Left renal pelvis (tissue), 4 donors: ENCODE measurements around the gene ZNF701. TPM values are rescaled to one million over a fixed set of nuclear protein-coding genes. Genes with fewer than 3 reads are reported as not detected.
"Not testable (repeated sequence)": the region's sequence is repeated elsewhere in the genome, so short reads cannot be mapped to it uniquely, and the experiment has no call there.

Source experiments
- DNase-seq, 4 donors: peaks; one replicate each; pipeline ENCODE4 v3.0.0-alpha.2; 2013; ENCODE audit warnings: low read depth in 4 of 4, low spot score in 3 of 4
- polyA plus RNA-seq, 4 donors: library from polyadenylated mRNA; unstranded; fragments of 120-200 nt; gene quantifications; one replicate each; pipeline ENCODE4 v1.2.1, GENCODE V29; 2013; ENCODE audit not compliant: insufficient read length in 4 of 4

ZNF701 gene
- polyA plus RNA-seq = 10 to 100 TPM; 11.4 to 17.9 (median 15.4) TPM

GRCh38 chr19:52570000-52570861, at the start of gene ZNF701:
Gene ZNF701, plus strand, starts transcription at chr19:52570287. Its CDS starts 3,861 bp downstream, at chr19:52574148.
- DNase-seq = peak; percentile 79 to 87 (median 82)

GRCh38 chr19:52522551-52522950, 47.5 kb upstream of the ZNF701 start:
- no peak for DNase-seq

GRCh38 chr19:52524086-52524485, 46.0 kb upstream of the ZNF701 start:
- DNase-seq = no peak

- peak; percentile 75 to 82 (median 80) for DNase-seq
These were observed 42.7 kb upstream of the ZNF701 start, which contains the start of gene ZNF808 for GRCh38 chr19:52527134-52527955. Gene ZNF808, plus strand, starts transcription at chr19:52527668. Its CDS starts 15,617 bp downstream, at chr19:52543285.

GRCh38 chr19:52527956-52528351, 42.1 kb upstream of the ZNF701 start:
- no peak for DNase-seq

GRCh38 chr19:52532480-52532879, 37.6 kb upstream of the ZNF701 start:
- DNase-seq = no peak

GRCh38 chr19:52533901-52534300, 36.2 kb upstream of the ZNF701 start:
- no peak for DNase-seq

- not testable (repeated sequence) for DNase-seq
These were observed 34.7 kb upstream of the ZNF701 start for GRCh38 chr19:52535385-52535770.

GRCh38 chr19:52535771-52536447, 34.2 kb upstream of the ZNF701 start:
- peak in 3 of 4 donors; percentile 41 to 59 (median 55) for DNase-seq

GRCh38 chr19:52536448-52536800, 33.7 kb upstream of the ZNF701 start:
- DNase-seq = no peak

GRCh38 chr19:52538815-52539214, 31.3 kb upstream of the ZNF701 start:
- DNase-seq = not testable (repeated sequence)

- DNase-seq = not testable (repeated sequence)
These were observed 28.9 kb upstream of the ZNF701 start for GRCh38 chr19:52541176-52541575.

GRCh38 chr19:52541608-52542007, 28.5 kb upstream of the ZNF701 start:
- no peak for DNase-seq

GRCh38 chr19:52542541-52542940, 27.5 kb upstream of the ZNF701 start:
- DNase-seq = not testable (repeated sequence)

- no peak for DNase-seq
These were observed 27.0 kb upstream of the ZNF701 start for GRCh38 chr19:52542984-52543664.

GRCh38 chr19:52554216-52554971, 15.7 kb upstream of the ZNF701 start:
- DNase-seq = no peak

GRCh38 chr19:52557231-52557995, 12.7 kb upstream of the ZNF701 start:
- no peak for DNase-seq

GRCh38 chr19:52558732-52559445, 11.2 kb upstream of the ZNF701 start:
- DNase-seq = not testable (repeated sequence)
